Activated B cell treated with CpG ODN at 0.5 μM for 24 hours (primary cell): ENCODE measurements around the gene ENTREP1. TPM values are rescaled to one million over a fixed set of nuclear protein-coding genes. Genes with fewer than 3 reads are reported as not detected.

Source experiments
- ATAC-seq: fragments of 200-7000 bp; cut with Tn5 transposase; one replicate; pipeline ENCODE4 v1.10.0; 2021; ENCODE audit warnings: low read depth, mild to moderate bottlenecking, moderate library complexity
- CTCF ChIA-PET: fragments of 350-600 bp; sonication (Branson Sonifier 250); formaldehyde crosslinking; loops from one replicate; lab custom pipeline; 2021; ENCODE audit warnings: antibody characterized with exemption; lab: Charles Lee
- POLR2A ChIA-PET: fragments of 350-600 bp; sonication (Branson Sonifier 250); formaldehyde crosslinking; loops from one replicate; lab custom pipeline; 2021; ENCODE audit warnings: antibody characterized with exemption; lab: Charles Lee
- DNase-seq: peaks from one replicate; pipeline ENCODE4 v3.0.0; 2022
- H3K27ac Mint-ChIP-seq: one replicate; pipeline ENCODE4 v1.8.0; 2020; ENCODE audit warnings: mixed read lengths
- H3K27me3 Mint-ChIP-seq: one replicate; pipeline ENCODE4 v1.8.0; 2021; ENCODE audit warnings: mixed read lengths
- H3K36me3 Mint-ChIP-seq: one replicate; pipeline ENCODE4 v1.8.0; 2021; ENCODE audit warnings: low read depth, mixed read lengths
- H3K4me1 Mint-ChIP-seq: one replicate; pipeline ENCODE4 v1.8.0; 2021; ENCODE audit warnings: mixed read lengths
- H3K4me3 Mint-ChIP-seq: one replicate; pipeline ENCODE4 v1.8.0; 2020; ENCODE audit warnings: mild to moderate bottlenecking, mixed read lengths
- H3K9me3 Mint-ChIP-seq: one replicate; pipeline ENCODE4 v1.8.0; 2020; ENCODE audit warnings: mixed read lengths
- CTCF ChIP-seq: fragments of 200-600 bp; IDR thresholded peaks from one replicate; pipeline ENCODE4 v1.8.0; 2022; ENCODE audit warnings: antibody characterized with exemption, mild to moderate bottlenecking
- intact Hi-C: fragments of 100-400 bp; cut with micrococcal nuclease; formaldehyde crosslinking; loops from one replicate; pipeline ENCODE4 v1.15.1; 2024
- total RNA-seq: library from RNA; stranded (reverse); gene quantifications from 2 replicates; pipeline ENCODE4 v1.2.3, GENCODE V29; 2022

ENTREP1 gene
- total RNA-seq, 1 donor from 2014 or later, result not detected

GRCh38 chr9:69347607-69348006 lies 22.6 kb downstream of the ENTREP1 start:
- TF ChIP-seq CTCF, result no peak
- no peaks in the 10 kb centered on the region for H3K4me1 Mint-ChIP-seq
- DNase-seq, result no peak
- H3K4me3 Mint-ChIP-seq, result no peak overlapping the region
- no peak for ATAC-seq
- H3K27me3 Mint-ChIP-seq, result peaks cover 12% of the 10 kb centered on the region
- no peak overlapping the region for H3K27ac Mint-ChIP-seq
- H3K9me3 Mint-ChIP-seq, result peaks cover 3% of the 10 kb centered on the region
- ChIA-PET CTCF (no interaction called here), POLR2A (no interaction called here)
- H3K36me3 Mint-ChIP-seq, result no peaks in the 10 kb centered on the region
- intact Hi-C loops, result no loop called here

- H3K9me3 Mint-ChIP-seq, result peaks cover 3% of the 10 kb centered on the region
Measured at GRCh38 chr9:69351227-69351626, 26.2 kb downstream of the ENTREP1 start.

GRCh38 chr9:69355232-69355631 lies 30.2 kb downstream of the ENTREP1 start:
- H3K36me3 Mint-ChIP-seq, result no peaks in the 10 kb centered on the region
- no peak for ATAC-seq

More at GRCh38 chr9:69351227-69351626, 26.2 kb downstream of the ENTREP1 start:
- no peak for TF ChIP-seq CTCF
- Mint-ChIP-seq H3K4me1 (no peaks in the 10 kb centered on the region), H3K27ac (no peak overlapping the region), H3K27me3 (peaks cover 6% of the 10 kb centered on the region), H3K4me3 (no peak overlapping the region), H3K36me3 (no peaks in the 10 kb centered on the region)
- POLR2A ChIA-PET, result no interaction called here
- intact Hi-C loops, result no loop called here
- no peak for DNase-seq
- CTCF ChIA-PET, result no interaction called here
- no peak for ATAC-seq

GRCh38 chr9:69357030-69357775 lies 32.2 kb downstream of the ENTREP1 start:
- no peak for ATAC-seq
- no peak for TF ChIP-seq CTCF
- no peak for DNase-seq
- Mint-ChIP-seq H3K4me1 (no peaks in the 10 kb centered on the region), H3K27me3 (peaks cover 4% of the 10 kb centered on the region), H3K27ac (no peak overlapping the region), H3K9me3 (no peaks in the 10 kb centered on the region), H3K4me3 (no peak overlapping the region), H3K36me3 (no peaks in the 10 kb centered on the region)
- intact Hi-C loops, result no loop called here
- POLR2A ChIA-PET, result no interaction called here
- CTCF ChIA-PET, result no interaction called here

More at GRCh38 chr9:69355232-69355631, 30.2 kb downstream of the ENTREP1 start:
- Mint-ChIP-seq H3K4me3 (no peak overlapping the region), H3K9me3 (no peaks in the 10 kb centered on the region), H3K27me3 (peaks cover 4% of the 10 kb centered on the region), H3K4me1 (no peaks in the 10 kb centered on the region), H3K27ac (no peak overlapping the region)
- no peak for TF ChIP-seq CTCF
- ChIA-PET POLR2A (no interaction called here), CTCF (no interaction called here)
- intact Hi-C loops, result no loop called here
- no peak for DNase-seq

GRCh38 chr9:69357821-69358220 lies 32.8 kb downstream of the ENTREP1 start:
- no peak for TF ChIP-seq CTCF
- Mint-ChIP-seq H3K36me3 (no peaks in the 10 kb centered on the region), H3K27me3 (peaks cover 4% of the 10 kb centered on the region), H3K4me3 (no peak overlapping the region), H3K27ac (no peak overlapping the region), H3K9me3 (no peaks in the 10 kb centered on the region), H3K4me1 (no peaks in the 10 kb centered on the region)
- ChIA-PET CTCF (no interaction called here), POLR2A (no interaction called here)
- intact Hi-C loops, result no loop called here
- no peak for DNase-seq
- no peak for ATAC-seq
